Neural cell (in vitro differentiated cells): ENCODE data around the gene NRARP.

Source experiments
- CTCF ChIP-seq: fragments of 450-650 bp; IDR thresholded peaks from 2 replicates; pipeline ENCODE4 v1.5.1; 2014; ENCODE audit warnings: antibody characterized with exemption, mild to moderate bottlenecking, moderate library complexity; ENCODE audit not compliant: poor library complexity, severe bottlenecking
- EZH2 ChIP-seq: fragments of 200-600, 300-800 bp; shearing (Covaris generic), sonication (generic); IDR thresholded peaks from 2 replicates; pipeline ENCODE4 v1.6.1; 2014; ENCODE audit warnings: antibody characterized with exemption, low read length, borderline replicate concordance, mild to moderate bottlenecking; ENCODE audit not compliant: insufficient read depth, poor library complexity, severe bottlenecking
- MXI1 ChIP-seq: fragments of 450-650 bp; conservative IDR thresholded peaks from 2 replicates; pipeline ENCODE4 v1.6.1; 2014; ENCODE audit warnings: antibody characterized with exemption, mild to moderate bottlenecking; ENCODE audit not compliant: poor library complexity, severe bottlenecking
- POLR2AphosphoS5 ChIP-seq: IDR thresholded peaks from 2 replicates; pipeline ENCODE4 v1.6.1; 2012
- REST ChIP-seq: IDR thresholded peaks from 2 replicates; pipeline ENCODE4 v1.6.1; 2012; ENCODE audit warnings: borderline replicate concordance
- SMC3 ChIP-seq: fragments of 450-650 bp; conservative IDR thresholded peaks from 2 replicates; pipeline ENCODE4 v1.6.1; 2014; ENCODE audit warnings: antibody characterized with exemption, mild to moderate bottlenecking, moderate library complexity; ENCODE audit not compliant: poor library complexity

GRCh38 chr9:137264067-137264466 lies 38.0 kb downstream of the NRARP start:
- TF ChIP-seq MXI1 (no peak), CTCF (no peak), REST (no peak), EZH2 (no peak), SMC3 (no peak), POLR2AphosphoS5 (no peak)
